Uterus (tissue), 4 donors: ENCODE measurements around the gene PLD6. TPM values are rescaled to one million over a fixed set of nuclear protein-coding genes. Genes with fewer than 3 reads are reported as not detected.

Experiments used
- DNase-seq, 2 donors: peaks; one replicate each; pipeline ENCODE4 v3.0.0-alpha.2; 2019 to 2020
- H3K27ac ChIP-seq, 2 donors: fragments of 200-600 bp; sonication (generic); 1 replicate in 1 of 2; 2 replicates in 1 of 2; pipeline ENCODE4 v1.5.1; 2016 to 2018
- H3K27me3 ChIP-seq, 2 donors: fragments of 200-600 bp; sonication (generic); one replicate each; pipeline ENCODE4 v1.5.1; 2018 to 2019; ENCODE audit warnings: control low read depth in 1 of 2
- H3K36me3 ChIP-seq, 2 donors: fragments of 200-600 bp; sonication (generic); one replicate each; pipeline ENCODE4 v1.5.1; 2019; ENCODE audit warnings: control low read depth in 1 of 2
- H3K4me1 ChIP-seq, 2 donors: fragments of 200-600 bp; sonication (generic); one replicate each; pipeline ENCODE4 v1.5.1; 2018 to 2019; ENCODE audit warnings: control low read depth in 1 of 2
- H3K4me3 ChIP-seq, 2 donors: fragments of 200-600 bp; sonication (generic); 1 replicate in 1 of 2; 2 replicates in 1 of 2; pipeline ENCODE4 v1.5.1; 2018 to 2019; ENCODE audit warnings: mild to moderate bottlenecking in 1 of 2
- H3K9me3 ChIP-seq, 2 donors: fragments of 200-600 bp; sonication (generic); one replicate each; pipeline ENCODE4 v1.5.1; 2019; ENCODE audit warnings: control low read depth in 1 of 2
- CTCF ChIP-seq, 4 experiments: fragments of 200-600 bp in 2 of 4; fragments of 450-650 bp in 2 of 4; sonication (generic) in 2 of 4; IDR thresholded peaks; one replicate each; pipeline ENCODE4 v1.5.1; 2016 to 2019; ENCODE audit warnings: antibody characterized with exemption in 4 of 4, mild to moderate bottlenecking in 2 of 4, moderate library complexity in 1 of 4
- POLR2A ChIP-seq, 2 donors: fragments of 450-650 bp; IDR thresholded peaks; one replicate each; pipeline ENCODE4 v1.6.1; 2016; ENCODE audit warnings: antibody characterized with exemption in 2 of 2, mild to moderate bottlenecking in 1 of 2, moderate library complexity in 1 of 2
- intact Hi-C: fragments of 100-400 bp; cut with DNase I; formaldehyde crosslinking; loops from one replicate; pipeline ENCODE4 v1.15.1; 2023; ENCODE audit warnings: low total_unique reads
- total RNA-seq, 4 donors: library from RNA; depleted of rRNA in 3 of 4; stranded (reverse); fragments of >200 nt in 3 of 4; gene quantifications; one replicate each; pipeline versions ENCODE4 v1.1.0 to v1.2.4, GENCODE V29; 2014 to 2023
- donor health status: DM: yes; HTN: yes; CAD: no.

Gene PLD6
- total RNA-seq, 4 donors from 2014 or later, result 0.77 to 8.1 (median 5.0) TPM

- intact Hi-C loops, result no loop called here
- TF ChIP-seq CTCF (IDR thresholded peaks at IDR 0.05) (no peak), POLR2A (IDR thresholded peaks at IDR 0.05) (no peak)
- H3K27me3 ChIP-seq, result no peaks in the 10 kb centered on the region
- H3K9me3 ChIP-seq, result no peaks in the 10 kb centered on the region
- no peak overlapping the region for H3K4me3 ChIP-seq
- H3K4me1 ChIP-seq, result peaks cover 0 to 4% of the 10 kb centered on the region in 2 donors
- H3K36me3 ChIP-seq, result no peaks in the 10 kb centered on the region
- DNase-seq, result no peak
- H3K27ac ChIP-seq, result no peak overlapping the region
Measured at GRCh38 chr17:17231621-17232302, 25.6 kb upstream of the PLD6 start.

- intact Hi-C loops, result no loop called here
- H3K36me3 ChIP-seq, result no peaks in the 10 kb centered on the region
Measured at GRCh38 chr17:17229416-17230384, 23.6 kb upstream of the PLD6 start.

GRCh38 chr17:17228521-17229279, 22.6 kb upstream of the PLD6 start:
- Histone ChIP-seq H3K4me3 (no peak overlapping the region), H3K9me3 (no peaks in the 10 kb centered on the region), H3K36me3 (no peaks in the 10 kb centered on the region), H3K27ac (no peak overlapping the region), H3K4me1 (no peaks in the 10 kb centered on the region), H3K27me3 (no peaks in the 10 kb centered on the region)
- intact Hi-C loops, result no loop called here
- no peak for DNase-seq
- TF ChIP-seq CTCF (IDR thresholded peaks at IDR 0.05) (no peak), POLR2A (IDR thresholded peaks at IDR 0.05) (no peak)

More at GRCh38 chr17:17229416-17230384, 23.6 kb upstream of the PLD6 start:
- Histone ChIP-seq H3K27me3 (no peaks in the 10 kb centered on the region), H3K4me3 (no peak overlapping the region), H3K9me3 (no peaks in the 10 kb centered on the region), H3K4me1 (no peaks in the 10 kb centered on the region), H3K27ac (no peak overlapping the region)
- no peak for DNase-seq
- no peak for TF ChIP-seq CTCF (IDR thresholded peaks at IDR 0.05)
- no peak for TF ChIP-seq POLR2A (IDR thresholded peaks at IDR 0.05)

- TF ChIP-seq CTCF (IDR thresholded peaks at IDR 0.05) (no peak), POLR2A (IDR thresholded peaks at IDR 0.05) (no peak)
- intact Hi-C loops, result no loop called here
- Histone ChIP-seq H3K27ac (no peak overlapping the region), H3K27me3 (no peaks in the 10 kb centered on the region), H3K9me3 (no peaks in the 10 kb centered on the region), H3K4me3 (no peak overlapping the region), H3K4me1 (no peaks in the 10 kb centered on the region), H3K36me3 (no peaks in the 10 kb centered on the region)
- DNase-seq, result no peak
Measured at GRCh38 chr17:17227608-17228520, 21.7 kb upstream of the PLD6 start.
